GM12874 (cell line): Measurements from ENCODE around the gene NTM.

Experiments
- TF ChIP-seq, protein P1 (sequence below): IDR thresholded peaks from 2 replicates; pipeline ENCODE4 v1.5.1; 2011; ENCODE audit warnings: low read depth, mild to moderate bottlenecking, control low read depth, low read length, moderate library complexity; ENCODE audit not compliant: insufficient read depth

The NTM gene

DNA sequence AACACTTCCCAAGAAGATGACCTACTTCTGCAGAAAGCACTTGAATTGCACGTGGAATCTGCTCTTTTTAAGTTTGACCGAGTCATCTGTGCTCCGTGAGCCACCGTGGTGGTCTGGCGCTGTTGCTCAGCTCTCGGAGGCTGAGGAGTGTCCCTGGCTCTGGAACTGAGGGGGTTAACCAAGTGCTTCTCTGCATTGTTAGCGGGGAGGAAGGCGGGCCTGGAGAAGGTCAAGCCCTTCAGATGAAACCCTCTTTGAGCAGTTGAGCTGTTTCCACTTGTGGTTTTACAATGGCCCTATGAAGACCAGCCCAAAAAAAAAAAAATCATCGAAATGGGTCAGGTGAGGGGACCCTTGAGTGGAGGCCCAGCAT lies 286.4 kb downstream of the NTM start:
- TF ChIP-seq, protein P1, sequence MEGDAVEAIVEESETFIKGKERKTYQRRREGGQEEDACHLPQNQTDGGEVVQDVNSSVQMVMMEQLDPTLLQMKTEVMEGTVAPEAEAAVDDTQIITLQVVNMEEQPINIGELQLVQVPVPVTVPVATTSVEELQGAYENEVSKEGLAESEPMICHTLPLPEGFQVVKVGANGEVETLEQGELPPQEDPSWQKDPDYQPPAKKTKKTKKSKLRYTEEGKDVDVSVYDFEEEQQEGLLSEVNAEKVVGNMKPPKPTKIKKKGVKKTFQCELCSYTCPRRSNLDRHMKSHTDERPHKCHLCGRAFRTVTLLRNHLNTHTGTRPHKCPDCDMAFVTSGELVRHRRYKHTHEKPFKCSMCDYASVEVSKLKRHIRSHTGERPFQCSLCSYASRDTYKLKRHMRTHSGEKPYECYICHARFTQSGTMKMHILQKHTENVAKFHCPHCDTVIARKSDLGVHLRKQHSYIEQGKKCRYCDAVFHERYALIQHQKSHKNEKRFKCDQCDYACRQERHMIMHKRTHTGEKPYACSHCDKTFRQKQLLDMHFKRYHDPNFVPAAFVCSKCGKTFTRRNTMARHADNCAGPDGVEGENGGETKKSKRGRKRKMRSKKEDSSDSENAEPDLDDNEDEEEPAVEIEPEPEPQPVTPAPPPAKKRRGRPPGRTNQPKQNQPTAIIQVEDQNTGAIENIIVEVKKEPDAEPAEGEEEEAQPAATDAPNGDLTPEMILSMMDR: no peak

DNA sequence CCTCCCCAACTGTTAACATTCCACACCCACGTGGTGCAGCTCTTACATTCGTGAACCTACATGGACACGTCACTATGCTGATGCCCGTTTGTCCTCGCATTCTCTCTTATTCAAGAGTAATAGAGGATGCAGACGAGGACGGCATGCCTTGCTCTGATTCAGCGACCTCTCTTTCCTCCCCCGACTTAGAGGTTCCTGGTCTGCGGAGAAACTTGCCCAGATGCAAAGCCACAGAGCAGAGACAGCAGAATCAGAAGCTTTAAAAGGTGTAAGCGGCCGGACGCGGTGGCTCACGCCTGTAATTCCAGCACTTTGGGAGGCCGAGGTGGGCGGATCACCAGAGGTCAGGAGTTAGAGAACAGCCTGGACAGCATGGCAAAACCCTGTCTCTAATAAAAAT lies 288.0 kb downstream of the NTM start:
- TF ChIP-seq, protein P1: no peak

GRCh38 chr11:131658952-131659351 lies 288.5 kb downstream of the NTM start:
- TF ChIP-seq, protein P1: no peak

GRCh38 chr11:131659931-131660330 lies 289.5 kb downstream of the NTM start:
- TF ChIP-seq, protein P1: no peak

DNA sequence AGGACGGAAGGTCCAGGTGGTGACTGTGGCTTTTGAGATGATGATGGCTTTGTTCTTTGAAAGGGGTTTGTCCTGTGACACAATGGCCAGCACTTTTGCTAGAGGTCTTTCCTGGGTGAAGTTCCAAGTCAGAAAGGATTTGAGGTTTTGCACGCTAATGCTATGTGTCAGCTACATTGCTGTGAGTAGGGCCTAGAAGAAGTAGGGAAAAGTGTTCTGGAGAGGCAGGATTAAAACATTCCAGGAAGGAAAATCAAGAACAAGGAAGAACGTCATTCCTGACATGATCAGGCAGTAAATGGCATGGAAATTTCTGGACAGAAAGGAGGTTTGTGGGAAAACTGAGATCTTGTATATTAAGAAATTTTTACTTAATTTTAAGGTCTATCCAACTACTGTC lies 290.7 kb downstream of the NTM start:
- TF ChIP-seq, protein P1: no peak

GRCh38 chr11:131662317-131662972 lies 292.0 kb downstream of the NTM start:
- TF ChIP-seq, protein P1: no peak

DNA sequence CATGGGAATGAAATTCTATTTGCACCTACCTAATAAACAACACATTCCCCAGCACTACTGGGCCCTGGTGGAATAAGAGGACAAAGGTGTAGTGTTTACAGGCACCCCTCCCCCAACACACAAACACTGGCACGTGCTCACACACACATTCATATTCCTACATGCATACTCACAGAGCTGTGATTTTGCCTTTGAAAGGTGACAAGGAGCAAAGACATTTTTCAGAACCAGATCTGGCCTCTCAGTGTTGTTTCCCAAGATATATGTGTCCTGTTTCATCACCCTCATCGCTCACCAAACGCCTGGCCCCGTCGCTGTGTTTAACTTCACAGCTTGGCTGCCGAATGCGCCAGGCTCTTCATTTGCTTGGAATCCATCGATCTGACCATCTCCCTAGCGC lies 292.6 kb downstream of the NTM start:
- TF ChIP-seq, protein P1: no peak
